GM18868 (cell line): ENCODE data around the gene CNOT1.

Experiments
- ATAC-seq: cut with Tn5 transposase; IDR thresholded peaks from one replicate; pipeline ENCODE4 v1.9.1; 2021; ENCODE audit warnings: mild to moderate bottlenecking, moderate library complexity; ENCODE audit not compliant: unreplicated experiment

Gene CNOT1

DNA sequence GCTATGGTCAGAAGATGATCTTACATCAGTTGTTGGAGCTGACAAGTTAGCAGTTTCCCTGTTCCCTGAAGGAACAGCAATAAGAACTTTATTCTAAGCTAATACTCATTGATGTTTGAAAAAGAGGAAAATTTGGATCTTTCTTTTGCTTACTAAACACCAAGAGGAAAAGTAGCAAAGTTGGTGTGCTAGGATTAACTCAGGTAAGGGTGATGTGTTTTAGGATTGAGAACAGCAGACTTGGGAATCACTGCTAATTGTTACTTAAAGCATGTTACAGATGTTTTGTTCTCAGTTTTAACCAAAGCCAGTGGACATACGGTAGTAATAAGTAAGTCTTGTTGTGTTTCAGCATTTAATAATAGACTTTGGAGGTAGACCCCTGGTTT lies 110.7 kb downstream of the CNOT1 start:
- no peak for ATAC-seq

GRCh38 chr16:58518083-58518979 lies 111.3 kb downstream of the CNOT1 start:
- ATAC-seq = peak; percentile 49

DNA sequence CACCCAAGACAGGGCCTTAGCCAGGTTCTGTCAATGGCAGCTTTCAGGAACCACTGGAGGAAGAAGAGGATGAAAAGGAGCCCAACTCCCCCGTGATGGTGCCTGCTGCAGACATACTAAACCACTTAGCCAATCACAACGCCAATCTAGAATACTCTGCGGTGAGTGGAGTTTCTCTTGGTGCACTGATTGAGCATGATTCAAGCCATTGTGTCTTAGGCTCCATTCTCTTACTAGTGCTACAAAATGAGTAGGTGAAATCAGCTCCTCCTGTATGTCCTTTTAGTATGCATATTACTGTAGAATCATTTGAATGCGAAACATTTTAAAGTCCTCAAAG lies 112.9 kb downstream of the CNOT1 start:
- no peak for ATAC-seq

- ATAC-seq = peak; percentile 42
Observed at GRCh38 chr16:58515871-58516767, 113.5 kb downstream of the CNOT1 start.

- peak; percentile 78 for ATAC-seq
Observed at GRCh38 chr16:58515125-58515870, 114.3 kb downstream of the CNOT1 start, which contains the start of gene SETD6. Gene SETD6 (plus strand): TSS chr16:58515517. CDS start chr16:58515538, 21 bp downstream.

DNA sequence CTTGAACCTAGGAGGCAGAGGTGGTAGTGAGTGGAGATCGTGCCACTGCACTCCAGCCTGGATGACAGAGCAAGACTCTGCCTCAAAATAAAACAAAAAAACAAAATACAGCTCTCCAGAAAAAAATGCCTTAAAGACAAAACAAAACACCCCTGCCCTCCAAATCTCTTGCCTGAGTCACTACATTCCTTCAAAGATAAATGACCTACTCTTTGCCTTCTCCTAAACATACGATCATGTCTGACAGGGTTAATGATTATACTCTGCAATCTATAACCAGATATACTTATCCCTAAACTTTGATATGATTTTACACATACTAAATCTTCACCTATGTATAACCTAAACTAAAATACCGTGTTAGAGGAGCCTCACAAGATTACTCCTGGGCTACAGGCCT lies 115.8 kb downstream of the CNOT1 start:
- ATAC-seq = no peak

- ATAC-seq = peak; percentile 33
Observed at GRCh38 chr16:58511933-58512815, 117.5 kb downstream of the CNOT1 start.

- no peak for ATAC-seq
Observed at GRCh38 chr16:58510776-58511628, 118.6 kb downstream of the CNOT1 start.

DNA sequence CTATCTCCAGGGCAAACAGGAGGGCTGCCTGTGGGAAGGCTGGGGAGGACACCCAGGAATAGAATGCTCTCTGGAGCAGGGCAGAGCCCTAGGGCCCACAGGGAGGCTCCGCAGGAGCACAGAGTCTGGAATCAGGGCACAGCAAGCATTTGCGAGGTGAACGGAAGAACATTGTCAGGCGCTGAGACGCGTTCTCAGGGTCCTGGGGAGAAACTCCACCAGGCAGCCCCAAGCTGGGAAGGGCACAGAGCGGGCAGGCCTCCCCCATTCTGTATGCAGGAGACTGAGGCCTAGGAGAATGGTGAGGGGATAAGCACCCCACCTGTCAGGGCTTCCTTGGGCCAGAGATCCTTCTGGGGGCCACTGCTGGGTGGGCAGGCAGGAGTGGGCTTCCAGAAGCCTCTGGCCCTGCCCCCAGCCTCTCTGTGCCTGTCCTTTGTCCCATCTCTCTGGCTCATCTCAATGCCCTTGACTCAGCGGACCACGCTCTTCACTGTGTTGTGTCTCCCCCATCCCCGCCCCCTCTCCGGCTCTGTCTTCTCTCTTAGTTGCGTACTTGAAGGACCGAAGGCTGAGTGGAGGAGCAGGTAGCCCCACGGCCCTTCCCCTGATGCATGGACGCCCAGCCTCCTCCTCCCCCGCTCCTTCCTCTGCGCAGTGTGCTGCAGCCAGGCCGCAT lies 119.4 kb downstream of the CNOT1 start:
- no peak for ATAC-seq

GRCh38 chr16:58509256-58510096 lies 120.2 kb downstream of the CNOT1 start:
- no peak for ATAC-seq

DNA sequence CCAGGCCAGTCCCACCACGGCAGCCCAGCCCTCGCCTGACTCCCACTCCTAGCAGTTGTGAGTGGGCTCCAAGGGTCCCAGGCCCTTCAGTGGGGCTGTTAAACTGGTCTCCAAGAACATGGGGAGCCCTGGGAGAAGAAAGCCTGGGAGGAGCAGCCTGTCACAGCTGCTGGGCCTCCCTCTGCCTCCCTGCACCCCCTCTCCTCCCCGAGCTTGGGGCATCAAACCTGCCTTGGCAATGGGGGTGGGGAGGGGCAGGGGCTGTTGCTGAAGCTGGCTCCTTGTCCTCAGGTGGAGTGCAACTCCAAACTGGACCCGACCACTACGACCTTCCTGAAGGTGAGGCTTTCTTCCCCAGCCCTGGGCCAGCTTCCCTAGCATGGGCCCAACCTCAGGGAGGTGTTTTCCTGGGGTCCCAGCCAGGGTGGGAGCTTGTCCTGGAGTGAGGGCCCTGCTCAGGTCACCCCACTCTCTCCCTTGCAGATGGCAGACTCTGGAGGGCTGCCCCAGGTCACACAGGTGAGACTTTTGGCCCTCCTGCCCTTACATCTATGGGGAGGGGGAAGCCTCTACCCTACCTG lies 120.9 kb downstream of the CNOT1 start:
- no peak for ATAC-seq

DNA sequence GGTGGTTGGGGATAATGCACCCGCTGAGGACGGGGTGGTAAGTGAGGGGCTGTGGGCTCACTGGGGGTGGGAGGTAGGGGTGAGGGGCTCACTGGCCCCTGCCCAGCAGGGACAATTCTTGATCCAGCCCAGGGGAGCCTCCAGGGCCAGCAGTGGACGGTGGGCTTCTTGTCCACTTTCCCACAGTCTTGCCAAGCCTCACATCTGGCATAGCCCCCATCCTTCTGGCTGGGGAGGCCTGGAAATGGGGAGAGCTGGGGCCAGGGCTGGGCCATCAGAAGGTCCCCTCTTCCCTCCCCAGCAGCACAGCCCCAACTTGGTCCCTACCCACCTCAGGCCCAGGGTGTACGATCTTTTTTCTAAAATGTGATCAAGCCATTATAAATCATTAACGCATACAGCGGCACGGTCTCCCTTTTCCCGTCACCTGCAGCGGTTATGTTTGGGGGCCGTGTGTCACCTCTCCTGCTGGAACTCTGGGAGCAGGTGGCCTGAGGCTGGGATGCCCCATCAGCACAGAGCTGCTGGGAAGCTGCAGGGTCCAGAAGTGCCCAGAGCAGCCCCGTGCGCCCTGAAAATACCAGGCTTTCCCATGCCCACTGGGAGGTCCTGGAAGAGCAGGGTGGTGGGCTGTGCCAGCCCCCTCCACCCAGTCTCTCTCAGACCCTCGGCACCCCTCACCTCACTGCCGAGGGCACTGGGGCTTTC lies 121.5 kb downstream of the CNOT1 start:
- no peak for ATAC-seq

- ATAC-seq = no peak
Observed at GRCh38 chr16:58507195-58507962, 122.2 kb downstream of the CNOT1 start.

- ATAC-seq = no peak
Observed at GRCh38 chr16:58506241-58507194, 123.1 kb downstream of the CNOT1 start.
